ENCODE results near the gene SPR.

- TF ChIP-seq FOXK2 (IDR thresholded peaks at IDR 0.05) (no peak), CTBP1 (IDR thresholded peaks at IDR 0.05; ENCODE audit: borderline replicate concordance) (no peak), FOXA1 (IDR thresholded peaks at IDR 0.05) (no peak)
- TF ChIP-seq, protein P1, sequence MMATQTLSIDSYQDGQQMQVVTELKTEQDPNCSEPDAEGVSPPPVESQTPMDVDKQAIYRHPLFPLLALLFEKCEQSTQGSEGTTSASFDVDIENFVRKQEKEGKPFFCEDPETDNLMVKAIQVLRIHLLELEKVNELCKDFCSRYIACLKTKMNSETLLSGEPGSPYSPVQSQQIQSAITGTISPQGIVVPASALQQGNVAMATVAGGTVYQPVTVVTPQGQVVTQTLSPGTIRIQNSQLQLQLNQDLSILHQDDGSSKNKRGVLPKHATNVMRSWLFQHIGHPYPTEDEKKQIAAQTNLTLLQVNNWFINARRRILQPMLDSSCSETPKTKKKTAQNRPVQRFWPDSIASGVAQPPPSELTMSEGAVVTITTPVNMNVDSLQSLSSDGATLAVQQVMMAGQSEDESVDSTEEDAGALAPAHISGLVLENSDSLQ (IDR thresholded peaks at IDR 0.05) = no peak
These were observed 45.6 kb upstream of the SPR start for GRCh38 chr2:72841462-72842125.
